ENCODE measurements around the gene PARM1. TPM values are rescaled to one million over a fixed set of nuclear protein-coding genes. Genes with fewer than 3 reads are reported as not detected.
A peak's percentile ranks its signal among the peaks of the same experiment; 100 is the strongest.

Gene PARM1
- total RNA-seq, 1 donor, result 0.63 TPM

- DNase-seq (ENCODE audit: low read depth), result no peak
These were observed 6.9 kb upstream of the PARM1 start for GRCh38 chr4:74926007-74926406.

DNA sequence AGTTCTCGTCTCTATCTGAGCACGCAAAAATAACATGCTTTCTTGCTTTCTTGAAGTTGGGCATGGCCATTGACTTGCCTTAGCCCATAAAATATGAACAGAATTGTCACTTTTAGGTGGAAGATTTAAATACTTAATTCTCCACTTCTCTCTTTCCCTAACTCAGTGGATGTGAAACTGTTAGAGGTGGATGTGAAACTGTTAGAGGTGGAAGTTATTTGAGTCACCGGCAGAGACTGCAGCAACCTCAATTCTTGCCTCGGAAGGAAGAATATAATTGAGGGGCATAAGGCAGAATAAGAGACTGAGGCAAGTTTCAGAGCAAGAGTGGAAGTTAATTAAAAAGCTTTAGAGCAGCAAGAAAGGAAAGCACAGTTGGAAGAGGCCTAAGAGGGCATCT lies 2.8 kb upstream of the PARM1 start:
- no peak for DNase-seq (ENCODE audit: low read depth)
- TF ChIP-seq CTCF (IDR thresholded peaks at IDR 0.05; ENCODE audit: insufficient read depth, low read length), result no peak
- H3K4me3 ChIP-seq (ENCODE audit: low read depth, low read length), result no peak overlapping the region

More at GRCh38 chr4:74926007-74926406, 6.9 kb upstream of the PARM1 start:
- no peak for TF ChIP-seq CTCF (IDR thresholded peaks at IDR 0.05; ENCODE audit: insufficient read depth, low read length)
- H3K4me3 ChIP-seq (ENCODE audit: low read depth, low read length), result no peak overlapping the region

DNA sequence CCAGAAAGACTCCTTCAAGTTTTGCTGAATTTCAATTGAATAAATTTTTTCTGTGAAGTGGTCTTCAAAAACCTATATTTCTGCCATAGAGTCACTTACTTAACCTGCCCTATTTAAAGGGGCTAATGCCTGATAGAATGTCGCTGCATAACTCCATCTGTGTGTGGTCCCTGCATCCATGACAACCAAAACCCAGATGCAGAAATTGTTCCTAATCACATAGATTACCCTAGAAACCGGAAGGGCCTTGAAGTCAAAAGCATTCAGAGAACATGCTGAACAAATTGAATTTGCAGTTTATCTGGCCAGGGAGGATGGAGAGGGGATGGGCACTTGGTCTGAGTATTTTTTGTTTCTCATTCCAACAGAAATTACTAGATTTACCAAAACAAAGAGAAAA lies 1.5 kb upstream of the PARM1 start:
- H3K4me3 ChIP-seq (ENCODE audit: low read depth, low read length), result no peak overlapping the region
- no peak for DNase-seq (ENCODE audit: low read depth)
- TF ChIP-seq CTCF (IDR thresholded peaks at IDR 0.05; ENCODE audit: insufficient read depth, low read length), result no peak

- no peak overlapping the region for H3K4me3 ChIP-seq (ENCODE audit: low read depth, low read length)
- TF ChIP-seq CTCF (IDR thresholded peaks at IDR 0.05; ENCODE audit: insufficient read depth, low read length), result no peak
- DNase-seq (ENCODE audit: low read depth), result no peak
These were observed 906 bp upstream of the PARM1 start for GRCh38 chr4:74932010-74932409.

GRCh38 chr4:74933562-74934015 lies 673 bp downstream of the PARM1 start:
- DNase-seq (ENCODE audit: low read depth), result peak; percentile 9
- TF ChIP-seq CTCF (IDR thresholded peaks at IDR 0.05; ENCODE audit: insufficient read depth, low read length), result no peak
- peak overlapping the region; percentile 62 for H3K4me3 ChIP-seq (ENCODE audit: low read depth, low read length)

DNA sequence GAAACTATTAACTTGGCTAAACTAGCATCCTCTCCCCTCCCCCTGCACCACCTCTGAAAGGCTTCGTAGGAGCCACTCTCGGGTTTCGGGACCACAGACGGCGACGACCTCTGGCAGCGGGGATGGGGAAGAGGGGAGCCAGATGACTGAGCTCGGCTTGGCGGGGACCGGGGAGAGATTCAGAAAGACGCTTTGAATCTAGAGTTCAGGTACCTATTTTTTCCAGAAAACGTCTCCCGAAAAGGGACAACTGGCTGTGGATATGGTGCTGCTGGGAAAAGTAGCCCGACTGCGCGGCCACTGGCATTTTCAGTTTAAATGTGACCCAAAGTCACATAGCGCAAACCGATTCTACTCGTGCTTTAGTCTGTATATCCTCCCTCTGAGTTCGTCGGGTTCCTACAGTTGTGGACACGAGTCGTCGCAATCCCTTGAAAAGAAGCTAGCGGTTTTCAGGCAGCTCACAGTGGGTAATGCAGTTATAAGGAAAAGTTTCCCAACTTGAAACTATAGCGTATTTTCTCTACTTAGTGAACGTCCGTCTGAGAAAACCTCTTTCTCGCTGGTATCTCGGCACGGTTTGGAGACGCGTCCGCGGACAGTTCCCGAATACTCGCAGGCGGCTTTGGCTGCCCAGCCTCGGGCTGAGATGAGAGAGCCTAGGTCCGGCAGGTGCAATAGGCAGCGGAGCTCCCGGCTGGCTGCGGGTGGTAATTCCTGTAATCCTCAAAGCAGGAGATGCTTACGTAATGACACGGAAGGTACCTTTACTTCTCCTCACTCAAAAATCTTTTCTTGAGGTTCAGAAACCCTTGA lies 1.3 kb downstream of the PARM1 start:
- TF ChIP-seq CTCF (IDR thresholded peaks at IDR 0.05; ENCODE audit: insufficient read depth, low read length), result no peak
- DNase-seq (ENCODE audit: low read depth), result peak; percentile 20
- peak overlapping the region; percentile 46 for H3K4me3 ChIP-seq (ENCODE audit: low read depth, low read length)

Data from fibroblast of the aortic adventitia (primary cell).